Gastrocnemius medialis (tissue), 4 donors: ENCODE data around the gene SHQ1.
"Not testable (repeated sequence)": the region's sequence is repeated elsewhere in the genome, so short reads cannot be mapped to it uniquely, and the experiment has no call there.

ENCODE experiments used
- CTCF ChIP-seq, 5 experiments: fragments of 450-650 bp in 3 of 5; fragments of 200-600 bp in 2 of 5; sonication (generic) in 2 of 5; IDR thresholded peaks in 4 of 5; conservative IDR thresholded peaks in 1 of 5; 1 replicate in 4 of 5; 2 replicates in 1 of 5; pipeline ENCODE4 v1.5.1; 2016 to 2019; ENCODE audit warnings: antibody characterized with exemption in 5 of 5, mild to moderate bottlenecking in 3 of 5, moderate library complexity in 3 of 5
- POLR2A ChIP-seq, 2 donors: fragments of 450-650 bp; IDR thresholded peaks; one replicate each; pipeline ENCODE4 v1.6.1; 2017; ENCODE audit warnings: antibody characterized with exemption in 2 of 2, mild to moderate bottlenecking in 2 of 2, moderate library complexity in 2 of 2

DNA sequence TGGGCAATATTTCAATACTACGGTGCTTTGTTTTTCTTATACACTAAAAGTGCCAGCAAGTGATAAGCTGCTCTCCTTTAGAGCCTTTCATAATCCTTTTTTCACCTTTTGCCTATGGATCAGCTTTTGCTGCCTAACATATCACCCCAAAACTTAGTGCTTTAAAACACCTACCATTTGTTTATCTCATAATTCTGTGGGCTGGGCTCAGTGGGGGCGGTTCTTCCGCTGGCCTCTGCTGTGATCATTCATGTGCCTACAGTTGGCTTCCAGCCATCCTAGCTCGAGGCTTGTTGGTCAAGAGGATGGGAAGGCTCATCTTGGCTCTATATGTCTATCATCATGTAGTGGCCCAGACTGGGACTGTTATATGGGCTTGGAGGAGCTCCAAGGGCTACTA is 113.2 kb downstream of the SHQ1 start:
- not testable (repeated sequence) for TF ChIP-seq CTCF (IDR thresholded peaks at IDR 0.05 in 4 of 5, conservative IDR thresholded peaks at IDR 0.05 in 1 of 5); POLR2A (IDR thresholded peaks at IDR 0.05)
